ENCODE measurements around the gene ELFN1. TPM values are rescaled to one million over a fixed set of nuclear protein-coding genes. Genes with fewer than 3 reads are reported as not detected.
A peak's percentile ranks its signal among the peaks of the same experiment; 100 is the strongest.

The ELFN1 gene
- total RNA-seq, 1 donor from 2014 or later, result 2.2 TPM

GRCh38 chr7:1632916-1633785 is 36.9 kb upstream of the ELFN1 start:
- Histone ChIP-seq H3K36me3 (no peaks in the 10 kb centered on the region), H3K4me1 (no peaks in the 10 kb centered on the region), H3K4me3 (no peak overlapping the region), H3K9me3 (peaks cover 12% of the 10 kb centered on the region), H3K27me3 (no peaks in the 10 kb centered on the region), H3K27ac (no peak overlapping the region)
- TF ChIP-seq, protein P1, sequence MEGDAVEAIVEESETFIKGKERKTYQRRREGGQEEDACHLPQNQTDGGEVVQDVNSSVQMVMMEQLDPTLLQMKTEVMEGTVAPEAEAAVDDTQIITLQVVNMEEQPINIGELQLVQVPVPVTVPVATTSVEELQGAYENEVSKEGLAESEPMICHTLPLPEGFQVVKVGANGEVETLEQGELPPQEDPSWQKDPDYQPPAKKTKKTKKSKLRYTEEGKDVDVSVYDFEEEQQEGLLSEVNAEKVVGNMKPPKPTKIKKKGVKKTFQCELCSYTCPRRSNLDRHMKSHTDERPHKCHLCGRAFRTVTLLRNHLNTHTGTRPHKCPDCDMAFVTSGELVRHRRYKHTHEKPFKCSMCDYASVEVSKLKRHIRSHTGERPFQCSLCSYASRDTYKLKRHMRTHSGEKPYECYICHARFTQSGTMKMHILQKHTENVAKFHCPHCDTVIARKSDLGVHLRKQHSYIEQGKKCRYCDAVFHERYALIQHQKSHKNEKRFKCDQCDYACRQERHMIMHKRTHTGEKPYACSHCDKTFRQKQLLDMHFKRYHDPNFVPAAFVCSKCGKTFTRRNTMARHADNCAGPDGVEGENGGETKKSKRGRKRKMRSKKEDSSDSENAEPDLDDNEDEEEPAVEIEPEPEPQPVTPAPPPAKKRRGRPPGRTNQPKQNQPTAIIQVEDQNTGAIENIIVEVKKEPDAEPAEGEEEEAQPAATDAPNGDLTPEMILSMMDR (IDR thresholded peaks at IDR 0.05), result no peak
- TF ChIP-seq POLR2A (IDR thresholded peaks at IDR 0.05) (no peak), POLR2AphosphoS5 (IDR thresholded peaks at IDR 0.05; ENCODE audit: insufficient read depth in 1 of 2, low read depth in 1 of 2) (no peak)
- intact Hi-C loops (cut with DNase I), result no loop called here
- no peak for DNase-seq (ENCODE audit: extremely low spot score in 2 of 2)

DNA sequence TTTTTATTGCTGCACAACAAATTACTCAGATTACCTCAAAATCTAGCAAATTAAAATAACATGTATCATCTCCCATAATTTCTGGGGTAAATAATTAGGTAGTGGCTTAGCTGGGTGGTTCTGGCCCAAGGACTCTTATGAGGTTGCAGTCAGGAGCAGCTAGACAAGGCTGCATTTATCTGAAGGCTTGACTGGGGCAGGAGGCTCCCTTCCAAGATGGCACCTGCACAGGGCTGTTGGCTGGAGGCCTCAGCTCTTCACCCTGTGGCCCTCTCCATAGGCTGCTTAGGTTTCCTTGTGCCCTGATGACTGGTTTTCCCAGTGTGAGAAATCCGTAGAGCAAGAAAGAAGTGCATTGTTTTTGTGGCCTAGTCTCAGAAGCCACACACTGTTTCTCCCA is 34.7 kb upstream of the ELFN1 start:
- intact Hi-C loops (cut with DNase I), result no loop called here
- Histone ChIP-seq H3K4me3 (no peak overlapping the region), H3K27me3 (no peaks in the 10 kb centered on the region), H3K4me1 (no peaks in the 10 kb centered on the region), H3K27ac (no peak overlapping the region), H3K36me3 (no peaks in the 10 kb centered on the region), H3K9me3 (peaks cover 12% of the 10 kb centered on the region)
- TF ChIP-seq POLR2AphosphoS5 (IDR thresholded peaks at IDR 0.05; ENCODE audit: insufficient read depth in 1 of 2, low read depth in 1 of 2) (no peak), POLR2A (IDR thresholded peaks at IDR 0.05) (no peak)
- TF ChIP-seq, protein P1 (IDR thresholded peaks at IDR 0.05), result no peak
- DNase-seq (ENCODE audit: extremely low spot score in 2 of 2), result no peak

GRCh38 chr7:1637155-1637554 is 32.9 kb upstream of the ELFN1 start:
- Histone ChIP-seq H3K4me1 (no peaks in the 10 kb centered on the region), H3K4me3 (no peak overlapping the region), H3K27ac (no peak overlapping the region), H3K27me3 (no peaks in the 10 kb centered on the region), H3K9me3 (peaks cover 12% of the 10 kb centered on the region), H3K36me3 (no peaks in the 10 kb centered on the region)
- DNase-seq (ENCODE audit: extremely low spot score in 2 of 2), result no peak
- TF ChIP-seq POLR2A (IDR thresholded peaks at IDR 0.05), result no peak
- TF ChIP-seq, protein P1 (IDR thresholded peaks at IDR 0.05), result no peak
- no peak for TF ChIP-seq POLR2AphosphoS5 (IDR thresholded peaks at IDR 0.05; ENCODE audit: insufficient read depth in 1 of 2, low read depth in 1 of 2)
- intact Hi-C loops (cut with DNase I), result no loop called here

- H3K27ac ChIP-seq, result peak overlapping the region; percentile 27
- H3K9me3 ChIP-seq, result peaks cover 12% of the 10 kb centered on the region
- no peaks in the 10 kb centered on the region for H3K36me3 ChIP-seq
- TF ChIP-seq, protein P1 (IDR thresholded peaks at IDR 0.05), result no peak
- TF ChIP-seq POLR2AphosphoS5 (IDR thresholded peaks at IDR 0.05; ENCODE audit: insufficient read depth in 1 of 2, low read depth in 1 of 2) (no peak), POLR2A (IDR thresholded peaks at IDR 0.05) (no peak)
- intact Hi-C loops (cut with DNase I), result no loop called here
- no peaks in the 10 kb centered on the region for H3K4me1 ChIP-seq
- no peaks in the 10 kb centered on the region for H3K27me3 ChIP-seq
- H3K4me3 ChIP-seq, result no peak overlapping the region
- no peak for DNase-seq (ENCODE audit: extremely low spot score in 2 of 2)
These were observed 31.8 kb upstream of the ELFN1 start for GRCh38 chr7:1638215-1638661.

DNA sequence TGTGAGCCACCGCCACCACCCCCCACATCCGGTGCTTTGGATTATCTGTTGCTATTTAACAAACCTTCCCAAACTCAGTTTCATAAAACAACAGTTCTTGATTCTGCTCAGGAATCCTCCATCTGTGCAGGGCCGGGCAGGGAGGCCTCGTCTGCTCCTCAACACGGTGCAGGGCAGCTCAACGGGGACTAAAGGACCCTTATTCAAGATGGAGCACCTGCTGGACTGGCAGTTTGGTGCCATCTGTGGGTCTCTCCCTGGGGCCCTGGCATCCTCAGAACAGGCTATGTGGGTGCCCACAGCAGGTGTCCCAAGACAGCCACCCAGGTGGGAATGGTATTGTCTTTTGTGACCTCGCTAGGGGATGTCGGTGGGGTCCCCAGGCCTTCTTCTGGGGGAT is 31.0 kb upstream of the ELFN1 start:
- TF ChIP-seq POLR2AphosphoS5 (IDR thresholded peaks at IDR 0.05; ENCODE audit: insufficient read depth in 1 of 2, low read depth in 1 of 2), result no peak
- TF ChIP-seq POLR2A (IDR thresholded peaks at IDR 0.05), result no peak
- TF ChIP-seq, protein P1 (IDR thresholded peaks at IDR 0.05), result no peak
- intact Hi-C loops (cut with DNase I), result no loop called here

More for the DNA sequence above, 31.0 kb upstream of the ELFN1 start:
- Histone ChIP-seq H3K27me3 (no peaks in the 10 kb centered on the region), H3K4me1 (no peaks in the 10 kb centered on the region), H3K4me3 (no peak overlapping the region), H3K36me3 (no peaks in the 10 kb centered on the region), H3K27ac (no peak overlapping the region), H3K9me3 (peaks cover 12% of the 10 kb centered on the region)
- no peak for DNase-seq (ENCODE audit: extremely low spot score in 2 of 2)
